SU-DHL-6 (cell line): ENCODE data around the gene CLUH.

Experiments
- CTCF ChIP-seq: fragments of 200-600 bp; sonication (generic); IDR thresholded peaks from one replicate; pipeline ENCODE4 v1.5.1; 2017; ENCODE audit warnings: antibody characterized with exemption, mild to moderate bottlenecking, low read length, moderate library complexity; ENCODE audit not compliant: insufficient read depth, poor library complexity, severe bottlenecking
- EZH2phosphoT487 ChIP-seq: fragments of 200-600 bp; sonication (generic), shearing (Covaris generic); conservative IDR thresholded peaks from 2 replicates; pipeline ENCODE4 v1.6.1; 2018; ENCODE audit warnings: mild to moderate bottlenecking, antibody characterized with exemption, low read length, moderate library complexity, mixed read lengths

- TF ChIP-seq CTCF, result no peak
- TF ChIP-seq EZH2phosphoT487, result no peak
Measured at GRCh38 chr17:2655546-2655945, 56.0 kb downstream of the CLUH start.
